Brain microvascular endothelial cell (primary cell): ENCODE results near the gene RIC8B.

ENCODE experiments used
- DNase-seq: peaks from one replicate; pipeline ENCODE4 v3.0.0-alpha.2; 2020
- H3K27ac ChIP-seq: fragments of 250-450 bp; sonication (Bioruptor Pico); 2 replicates; pipeline ENCODE4 v1.5.1; 2020; ENCODE audit warnings: mild to moderate bottlenecking, moderate library complexity
- H3K27me3 ChIP-seq: fragments of 250-450 bp; sonication (Bioruptor Pico); replicated peaks from 2 replicates; pipeline ENCODE4 v1.5.1; 2020; ENCODE audit warnings: mild to moderate bottlenecking
- H3K36me3 ChIP-seq: fragments of 250-450 bp; sonication (Bioruptor Pico); replicated peaks from 2 replicates; pipeline ENCODE4 v1.5.1; 2020; ENCODE audit warnings: mild to moderate bottlenecking
- H3K4me3 ChIP-seq: 2 replicates; pipeline ENCODE4 v1.5.1; 2011; ENCODE audit warnings: low read depth, mild to moderate bottlenecking, control low read depth, low read length, moderate library complexity
- in situ Hi-C: cut with HindIII; loops from 2 replicates; pipeline ENCODE4 v1.10.0; 2017; ENCODE audit warnings: low sequenced_read_pairs, low pct_ligation_motif_present
- TF ChIP-seq, protein P1 (sequence below): IDR thresholded peaks from 2 replicates; pipeline ENCODE4 v1.5.1; 2011; ENCODE audit warnings: low read depth, mild to moderate bottlenecking, moderate library complexity, low read length, control low read depth, inconsistent platforms; ENCODE audit errors: missing control alignments

Gene RIC8B

DNA sequence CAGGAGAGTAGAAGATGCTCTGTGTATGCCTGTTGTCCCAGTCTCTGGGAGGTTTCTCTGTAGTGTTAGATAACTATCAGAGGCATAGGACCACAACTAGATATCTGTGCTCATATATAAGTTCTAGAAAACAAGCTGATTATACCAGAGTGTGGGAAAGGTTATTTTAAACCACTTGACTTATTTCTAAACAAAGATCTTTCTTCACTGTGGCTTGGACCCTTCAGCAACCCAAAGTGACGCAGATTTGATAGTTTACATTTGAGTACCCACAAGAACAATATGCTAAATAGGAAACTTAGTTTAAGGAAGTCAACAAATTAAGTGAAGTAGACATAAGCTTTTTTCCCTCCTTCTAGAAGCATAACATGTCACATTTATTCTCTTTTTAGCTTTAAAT lies 41.3 kb downstream of the RIC8B start:
- in situ Hi-C loops: no loop called here
- TF ChIP-seq, protein P1, sequence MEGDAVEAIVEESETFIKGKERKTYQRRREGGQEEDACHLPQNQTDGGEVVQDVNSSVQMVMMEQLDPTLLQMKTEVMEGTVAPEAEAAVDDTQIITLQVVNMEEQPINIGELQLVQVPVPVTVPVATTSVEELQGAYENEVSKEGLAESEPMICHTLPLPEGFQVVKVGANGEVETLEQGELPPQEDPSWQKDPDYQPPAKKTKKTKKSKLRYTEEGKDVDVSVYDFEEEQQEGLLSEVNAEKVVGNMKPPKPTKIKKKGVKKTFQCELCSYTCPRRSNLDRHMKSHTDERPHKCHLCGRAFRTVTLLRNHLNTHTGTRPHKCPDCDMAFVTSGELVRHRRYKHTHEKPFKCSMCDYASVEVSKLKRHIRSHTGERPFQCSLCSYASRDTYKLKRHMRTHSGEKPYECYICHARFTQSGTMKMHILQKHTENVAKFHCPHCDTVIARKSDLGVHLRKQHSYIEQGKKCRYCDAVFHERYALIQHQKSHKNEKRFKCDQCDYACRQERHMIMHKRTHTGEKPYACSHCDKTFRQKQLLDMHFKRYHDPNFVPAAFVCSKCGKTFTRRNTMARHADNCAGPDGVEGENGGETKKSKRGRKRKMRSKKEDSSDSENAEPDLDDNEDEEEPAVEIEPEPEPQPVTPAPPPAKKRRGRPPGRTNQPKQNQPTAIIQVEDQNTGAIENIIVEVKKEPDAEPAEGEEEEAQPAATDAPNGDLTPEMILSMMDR: no peak
- no peak for DNase-seq

DNA sequence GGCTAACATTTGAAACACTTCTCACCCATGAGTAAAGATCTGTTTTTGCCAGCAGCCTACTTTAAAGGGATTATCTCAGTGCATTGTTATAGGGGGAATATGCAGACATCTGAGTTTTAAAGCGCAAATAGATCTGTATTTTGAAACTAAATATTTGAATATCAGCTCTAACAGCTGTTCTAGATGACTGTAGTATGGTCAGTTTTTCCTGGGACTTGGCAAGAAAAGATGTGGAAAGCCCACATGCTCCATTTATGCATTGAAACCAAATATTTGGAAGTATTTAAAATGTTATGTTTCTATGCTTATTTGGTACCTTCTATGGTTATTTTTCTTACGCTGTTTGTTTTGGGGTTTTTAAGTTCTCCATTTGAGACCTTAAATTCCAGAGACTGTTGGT lies 41.7 kb downstream of the RIC8B start:
- Histone ChIP-seq H3K4me3 (no peak overlapping the region), H3K27ac (no peak overlapping the region), H3K36me3 (peaks cover 7% of the 10 kb centered on the region), H3K27me3 (no peaks in the 10 kb centered on the region)
- TF ChIP-seq, protein P1: no peak
- no peak for DNase-seq
- in situ Hi-C loops: no loop called here

More for the DNA sequence above, 41.3 kb downstream of the RIC8B start:
- H3K4me3 ChIP-seq: no peak overlapping the region
- peaks cover 7% of the 10 kb centered on the region for H3K36me3 ChIP-seq
- H3K27me3 ChIP-seq: no peaks in the 10 kb centered on the region
- no peak overlapping the region for H3K27ac ChIP-seq

DNA sequence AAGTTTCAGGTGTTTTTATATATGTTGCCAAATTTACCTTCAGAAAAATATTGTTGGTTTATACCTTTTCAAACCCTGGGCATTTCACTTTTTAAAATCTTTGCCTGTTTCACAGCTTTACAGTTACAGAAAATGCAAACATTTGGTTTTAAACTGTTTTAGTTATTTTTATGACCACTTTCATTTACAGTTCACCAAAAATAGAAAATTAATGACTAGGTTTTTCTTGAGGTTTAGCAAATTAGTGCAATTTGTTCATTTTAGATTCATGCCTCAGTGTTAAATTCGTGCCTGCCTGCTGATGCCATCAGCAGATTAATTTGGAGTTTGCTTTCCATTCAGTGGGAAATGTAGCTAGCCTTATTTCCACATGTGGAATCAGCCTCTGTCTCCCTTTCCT lies 45.5 kb downstream of the RIC8B start:
- H3K4me3 ChIP-seq: no peak overlapping the region
- in situ Hi-C loops: no loop called here
- H3K36me3 ChIP-seq: peaks cover 5% of the 10 kb centered on the region
- TF ChIP-seq, protein P1: no peak
- DNase-seq: no peak
- no peaks in the 10 kb centered on the region for H3K27me3 ChIP-seq
- H3K27ac ChIP-seq: no peak overlapping the region

DNA sequence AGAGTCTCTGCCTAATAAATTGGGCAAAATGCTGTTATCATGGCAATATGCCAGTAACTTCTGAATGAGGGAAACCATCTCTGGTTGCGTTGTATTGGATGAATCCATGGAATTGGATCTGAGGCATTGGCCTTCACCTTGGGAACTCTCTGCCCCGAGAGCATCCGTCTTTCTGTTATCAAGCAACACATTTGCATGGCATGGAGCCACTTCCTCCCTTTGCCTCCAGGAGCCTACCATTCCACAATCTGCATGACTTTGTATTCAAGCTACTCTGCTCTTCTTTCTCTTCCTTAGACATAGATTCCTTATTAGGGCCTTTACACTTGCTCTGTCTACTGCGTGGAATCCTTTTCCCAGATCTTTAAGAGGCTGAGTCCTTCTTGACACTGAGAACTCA lies 57.2 kb downstream of the RIC8B start:
- TF ChIP-seq, protein P1: no peak
- in situ Hi-C loops: no loop called here
- H3K36me3 ChIP-seq: no peaks in the 10 kb centered on the region
- H3K27ac ChIP-seq: no peak overlapping the region
- no peaks in the 10 kb centered on the region for H3K27me3 ChIP-seq
- H3K4me3 ChIP-seq: no peak overlapping the region
- no peak for DNase-seq

DNA sequence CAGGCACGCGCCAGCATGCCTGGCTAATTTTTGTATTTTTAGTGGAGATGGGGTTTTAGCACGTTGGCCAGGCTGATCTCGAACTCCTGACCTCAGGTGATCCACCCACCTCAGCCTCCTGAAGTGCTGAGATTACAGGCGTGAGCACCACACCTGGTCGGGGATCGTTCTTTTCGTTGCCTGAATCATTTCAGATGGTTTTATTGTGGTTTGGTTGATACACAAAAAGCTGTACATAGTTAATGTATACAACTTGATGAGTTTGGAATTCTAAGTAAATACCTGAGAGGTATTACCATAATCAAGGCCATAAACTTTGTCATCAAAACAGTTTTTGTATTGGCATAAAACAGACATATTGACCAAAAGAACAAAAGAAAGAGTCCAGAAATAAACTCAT lies 63.3 kb downstream of the RIC8B start:
- Histone ChIP-seq H3K27me3 (no peaks in the 10 kb centered on the region), H3K36me3 (no peaks in the 10 kb centered on the region), H3K27ac (no peak overlapping the region), H3K4me3 (no peak overlapping the region)
- in situ Hi-C loops: no loop called here
- DNase-seq: no peak
- TF ChIP-seq, protein P1: no peak

DNA sequence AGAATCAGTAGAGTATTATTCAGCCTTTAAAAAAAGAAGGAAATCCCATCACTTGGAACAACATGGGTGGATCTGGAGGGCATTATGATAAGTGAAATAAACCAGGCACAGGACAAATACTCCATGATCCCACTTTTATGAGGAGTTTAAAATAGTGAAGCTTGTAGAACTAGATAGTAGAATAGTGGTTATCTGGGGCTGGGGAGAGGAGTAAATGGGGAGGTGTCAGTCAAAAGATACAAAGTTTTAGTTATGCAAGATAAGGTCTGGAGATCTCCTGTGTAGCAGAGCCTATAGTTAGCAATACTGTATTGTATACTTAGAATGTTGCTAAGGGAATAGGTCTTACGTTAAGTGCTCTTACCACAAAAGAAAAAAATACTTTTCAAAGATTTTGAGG lies 64.9 kb downstream of the RIC8B start:
- no peak overlapping the region for H3K27ac ChIP-seq
- TF ChIP-seq, protein P1: no peak
- H3K4me3 ChIP-seq: no peak overlapping the region
- in situ Hi-C loops: no loop called here
- H3K27me3 ChIP-seq: no peaks in the 10 kb centered on the region
- DNase-seq: no peak
- H3K36me3 ChIP-seq: no peaks in the 10 kb centered on the region
